Measurements from ENCODE around the gene EDEM2.

GRCh38 chr20:35117629-35118028 lies 29.5 kb downstream of the EDEM2 start:
- TF ChIP-seq CTCF (conservative IDR thresholded peaks at IDR 0.05; ENCODE audit: low read depth, low read length): no peak
- no peak for TF ChIP-seq EZH2 (IDR thresholded peaks at IDR 0.05; ENCODE audit: low read length, unreplicated experiment)
- no peak for TF ChIP-seq EZH2phosphoT487 (IDR thresholded peaks at IDR 0.05; ENCODE audit: borderline replicate concordance, low read length)

All from PC-3 (cell line).